Suppressor macrophage (primary cell): Measurements from ENCODE around the gene DFFA.
A peak's percentile ranks its signal among the peaks of the same experiment; 100 is the strongest.

ENCODE experiments used
- DNase-seq, 4 experiments: peaks; one replicate each; pipeline ENCODE4 v3.0.0-alpha.2; 2020 to 2022
- total RNA-seq, 17 experiments: gene quantifications; one replicate each; lab custom pipeline; 2026; ENCODE audit warnings: mixed read lengths in 6 of 17, inconsistent platforms in 3 of 17; lab: John Stamatoyannopoulos, UW

Gene DFFA, protein sequence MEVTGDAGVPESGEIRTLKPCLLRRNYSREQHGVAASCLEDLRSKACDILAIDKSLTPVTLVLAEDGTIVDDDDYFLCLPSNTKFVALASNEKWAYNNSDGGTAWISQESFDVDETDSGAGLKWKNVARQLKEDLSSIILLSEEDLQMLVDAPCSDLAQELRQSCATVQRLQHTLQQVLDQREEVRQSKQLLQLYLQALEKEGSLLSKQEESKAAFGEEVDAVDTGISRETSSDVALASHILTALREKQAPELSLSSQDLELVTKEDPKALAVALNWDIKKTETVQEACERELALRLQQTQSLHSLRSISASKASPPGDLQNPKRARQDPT
- total RNA-seq, result 13.5 to 55.6 (median 43.4) reads per million in 17 experiments

DNA sequence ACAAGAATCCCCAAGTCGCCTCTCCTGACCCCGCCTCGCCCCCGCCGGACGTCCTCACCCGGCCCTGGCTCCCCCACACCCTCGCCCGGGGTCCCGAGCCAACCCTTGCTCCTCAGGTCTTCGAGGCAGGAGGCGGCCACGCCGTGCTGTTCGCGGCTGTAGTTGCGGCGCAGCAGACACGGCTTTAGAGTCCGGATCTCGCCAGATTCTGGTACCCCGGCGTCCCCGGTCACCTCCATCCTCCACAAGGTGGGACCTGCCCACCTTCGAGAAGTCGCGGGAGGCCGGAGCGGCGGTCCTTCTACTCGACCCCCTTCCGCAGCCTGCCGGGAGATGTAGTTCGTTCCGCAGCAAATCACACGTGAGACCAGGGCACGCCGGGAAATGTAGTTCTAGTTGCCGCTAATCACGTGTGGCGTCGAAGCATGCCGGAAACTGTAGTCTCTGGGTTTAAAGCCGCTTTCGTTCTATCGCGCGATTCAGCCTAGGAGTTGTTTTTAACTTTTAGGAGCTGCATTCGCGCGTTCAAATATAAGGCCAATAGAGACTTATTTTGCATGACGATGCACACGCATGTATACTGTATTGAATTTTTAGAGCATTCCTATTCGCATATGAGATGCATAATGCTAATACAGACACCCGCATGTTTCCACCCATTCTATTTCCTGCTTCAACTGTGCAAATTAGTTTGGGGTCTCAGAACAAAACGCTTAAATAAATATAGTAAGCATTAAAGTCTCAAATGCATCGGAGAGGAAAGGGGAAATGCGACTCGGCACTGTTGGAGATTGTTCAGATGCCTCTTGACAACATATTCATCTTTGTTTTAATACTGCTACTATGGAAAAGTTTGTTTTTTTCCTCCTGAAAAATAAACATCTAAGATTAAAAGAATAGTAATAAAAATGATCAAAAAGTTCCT, at the start of gene DFFA:
Gene DFFA, minus strand, starts transcription at position 310 of the 925 bp plus-strand sequence. Its CDS starts 71 bp downstream, at position 239.
- peak; percentile 95 to 97 (median 96) for DNase-seq

DNA sequence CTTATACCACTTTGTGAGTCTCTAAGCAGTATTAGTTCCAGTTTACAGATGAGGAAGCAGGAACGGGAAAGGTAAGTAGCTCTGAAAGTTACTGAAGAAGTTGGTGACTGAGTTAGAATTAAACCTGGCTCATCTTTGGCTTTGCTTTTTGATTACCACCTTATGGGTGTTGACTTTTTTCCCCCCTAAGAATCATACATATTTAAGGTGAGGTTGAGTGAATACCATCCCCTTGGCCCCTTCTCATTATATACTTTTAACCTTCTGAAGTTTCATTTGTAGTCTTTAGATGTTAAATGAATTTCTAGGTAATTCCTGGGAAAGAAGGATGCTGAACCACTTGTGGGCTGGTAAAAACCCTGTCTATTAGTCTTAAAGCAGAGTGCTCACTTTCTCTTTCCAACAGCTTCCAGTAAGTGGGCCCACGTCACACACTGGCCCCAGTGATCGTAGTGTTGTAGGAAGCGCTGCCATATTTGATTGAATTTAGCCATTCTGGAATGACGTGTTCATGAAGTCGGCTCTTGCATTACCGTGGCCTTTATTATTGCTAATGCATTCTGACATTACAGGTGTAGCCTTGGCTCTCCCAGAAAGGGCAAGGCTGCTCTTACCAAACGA, 49.3 kb upstream of the DFFA start:
- no peak for DNase-seq

DNA sequence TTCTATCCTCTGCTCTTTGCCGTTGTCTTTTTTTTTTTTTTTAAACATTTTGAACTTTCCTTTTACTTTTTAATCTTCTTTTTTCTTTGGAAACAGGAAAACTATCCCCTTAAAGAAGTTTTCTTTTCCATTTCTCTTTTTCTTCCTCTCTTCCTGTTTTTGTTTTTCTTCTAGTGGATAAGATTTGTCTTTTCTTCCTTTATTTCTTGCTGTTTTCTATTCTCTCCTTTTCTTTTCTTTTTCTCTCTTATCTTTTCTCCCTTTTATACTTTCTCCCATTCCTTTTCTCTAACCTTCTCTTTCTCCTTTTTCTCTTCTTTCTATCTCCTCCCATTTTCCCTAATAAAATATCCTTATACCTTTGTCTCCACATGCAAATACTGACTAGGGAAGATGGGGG, 48.6 kb upstream of the DFFA start:
- no peak for DNase-seq

DNA sequence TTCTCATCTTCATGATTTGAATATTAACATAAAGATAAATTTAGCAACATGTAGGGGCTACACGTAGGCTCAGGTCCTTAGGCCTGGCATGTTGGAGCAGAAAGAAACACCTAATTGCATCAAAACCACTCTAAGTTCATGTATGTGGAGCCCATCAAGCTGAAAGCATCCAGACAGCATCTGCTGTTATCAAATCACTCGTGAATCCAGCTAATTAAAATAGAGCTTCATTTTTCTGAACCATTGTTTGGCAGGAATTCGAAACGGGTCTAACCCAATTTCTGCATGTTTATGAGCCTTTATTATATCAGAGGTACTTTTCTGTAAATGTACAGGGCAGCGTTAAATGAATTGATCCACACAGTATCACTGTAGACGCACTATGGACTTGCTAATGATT, 48.2 kb upstream of the DFFA start:
- DNase-seq, result no peak

DNA sequence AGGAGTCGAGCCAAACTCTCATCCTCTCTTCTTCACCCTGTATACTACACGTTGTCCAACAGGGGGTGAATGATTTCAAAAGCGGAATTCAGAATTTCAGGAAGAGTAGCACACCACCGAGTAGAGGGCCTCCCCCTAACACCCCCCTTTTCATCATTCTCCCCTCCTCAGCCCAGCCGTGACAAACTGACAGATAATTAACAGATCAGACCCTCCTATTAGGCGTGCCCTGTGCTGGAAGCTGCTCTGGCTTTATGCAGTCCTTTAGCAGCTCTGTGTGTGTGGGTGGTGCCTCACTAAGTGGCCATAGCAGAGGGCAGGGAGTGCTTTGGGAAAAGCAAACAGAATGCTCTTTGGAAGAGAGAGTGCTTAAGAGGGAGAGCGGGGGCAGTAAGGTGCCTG, 46.7 kb upstream of the DFFA start:
- no peak for DNase-seq

DNA sequence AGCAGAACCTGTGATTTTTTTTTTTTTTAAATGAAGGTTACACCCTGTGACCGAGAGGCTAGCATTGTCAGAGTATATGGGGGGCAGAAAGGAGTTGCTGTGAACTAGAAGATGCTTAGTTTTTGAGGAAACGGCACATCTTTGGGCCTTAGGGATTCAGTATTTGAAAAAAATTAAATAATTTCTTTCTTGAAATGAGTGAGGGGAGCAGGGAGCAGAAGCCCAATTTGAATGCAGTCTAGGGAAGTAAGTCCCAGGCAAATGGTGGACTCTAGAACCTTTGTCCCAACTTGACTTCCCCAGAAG, 45.3 kb upstream of the DFFA start:
- DNase-seq, result peak in 1 of 4 experiments; percentile 42

DNA sequence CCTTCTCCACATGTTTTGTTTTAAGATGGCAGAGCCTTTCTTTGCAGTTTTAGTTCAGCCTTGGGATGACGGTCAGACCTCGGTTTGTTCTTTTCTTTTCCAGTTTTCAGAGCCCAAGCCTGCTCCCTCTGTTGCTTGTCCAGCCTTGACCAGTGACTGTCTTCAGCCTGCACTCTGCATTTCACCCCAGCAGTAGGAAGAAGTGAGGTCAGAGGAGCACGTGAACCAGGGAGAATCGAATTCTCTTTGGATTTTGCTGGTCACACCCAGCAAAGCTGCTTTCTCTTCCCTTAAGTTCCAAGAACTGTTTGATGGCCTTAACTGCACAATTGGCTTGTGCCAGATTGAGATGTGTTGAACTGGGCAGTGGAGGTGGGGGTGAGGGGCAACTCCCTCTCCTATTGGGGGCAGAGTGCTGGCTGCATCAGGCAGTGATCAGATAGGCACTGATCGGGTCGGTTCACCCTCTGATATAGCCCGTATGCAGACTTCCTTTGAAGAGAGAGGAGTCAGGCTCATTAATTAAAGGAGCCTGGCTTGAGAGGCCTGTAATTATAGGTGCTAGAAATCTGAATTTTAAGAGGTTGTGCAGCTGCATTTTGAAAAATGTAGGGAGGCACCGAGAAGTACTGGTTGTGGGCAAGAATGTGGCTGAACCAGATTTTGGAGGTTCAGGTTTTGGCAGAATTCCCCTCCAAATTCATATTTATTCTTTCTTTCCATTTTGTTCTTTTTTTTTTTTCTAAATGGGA, 44.8 kb upstream of the DFFA start:
- DNase-seq, result peak in 3 of 4 experiments; percentile 28 to 44 (median 28)

DNA sequence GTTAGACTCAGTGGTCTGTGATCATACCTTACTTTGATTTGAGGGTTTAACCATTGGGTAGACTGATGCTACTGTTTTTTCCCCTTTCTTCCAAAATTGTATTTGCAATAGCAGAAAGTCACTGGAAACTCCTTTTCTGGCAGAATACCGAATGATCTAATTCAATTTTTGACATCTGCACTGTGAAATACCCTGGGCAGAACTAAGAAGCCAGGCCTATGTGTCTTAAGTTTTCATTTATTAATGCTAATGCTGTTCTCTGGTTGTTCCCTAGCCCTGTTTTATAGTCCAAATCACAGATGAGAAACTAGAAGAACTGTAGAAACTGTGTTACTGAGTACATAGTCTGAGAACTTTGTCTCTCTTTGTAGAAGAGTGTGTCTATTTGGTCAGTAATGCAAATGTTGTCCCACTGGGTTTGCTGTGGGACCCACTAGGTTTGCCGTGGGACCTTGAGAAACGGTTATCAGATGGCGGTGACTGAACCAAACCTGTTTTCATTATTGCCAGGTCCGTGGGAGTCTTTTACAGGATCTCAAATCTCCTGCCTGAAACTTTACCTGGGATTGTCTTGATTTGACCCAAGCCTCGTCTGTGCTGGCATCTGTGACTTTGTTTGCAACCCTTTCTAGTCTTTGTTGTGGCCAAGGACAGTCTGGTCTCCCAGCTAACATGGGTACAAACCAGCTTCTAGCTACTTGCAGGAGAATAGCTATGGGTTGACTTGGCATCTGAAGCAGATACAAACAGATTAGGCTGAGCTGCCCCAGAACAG, 43.8 kb upstream of the DFFA start:
- DNase-seq, result peak in 3 of 4 experiments; percentile 15 to 45 (median 39)

DNA sequence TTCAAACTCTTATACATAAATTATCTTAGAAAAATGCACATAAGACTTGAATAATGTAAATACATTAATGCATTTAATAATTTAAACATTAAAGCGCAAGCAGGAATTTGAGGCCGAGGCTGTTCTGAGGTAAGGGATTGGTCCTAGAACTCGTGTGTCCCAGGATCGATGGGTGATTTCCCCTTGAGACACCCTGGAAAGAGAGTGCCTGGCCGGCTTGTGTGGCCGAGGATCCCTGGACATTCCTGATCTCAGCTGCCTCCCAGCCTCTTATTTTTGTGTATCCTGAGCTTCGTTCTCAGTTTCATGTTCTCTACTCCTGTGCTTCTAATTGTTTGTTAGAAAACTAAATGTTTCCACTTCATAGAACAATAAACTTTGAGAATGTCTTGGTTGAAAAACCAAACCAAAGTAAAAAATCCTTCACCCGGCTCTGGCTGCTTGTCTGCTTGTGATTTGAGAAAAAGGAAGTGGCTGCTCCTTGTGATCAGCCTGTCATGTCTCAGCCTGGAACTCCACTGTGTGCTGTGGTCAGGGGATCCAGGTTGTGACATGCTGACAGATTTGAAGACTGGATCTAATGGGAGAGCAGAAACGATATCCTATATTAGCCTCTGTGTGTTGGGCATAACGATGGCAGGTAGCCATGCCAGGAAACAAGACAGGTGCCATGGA, 43.1 kb upstream of the DFFA start:
- peak; percentile 79 to 92 (median 88) for DNase-seq

DNA sequence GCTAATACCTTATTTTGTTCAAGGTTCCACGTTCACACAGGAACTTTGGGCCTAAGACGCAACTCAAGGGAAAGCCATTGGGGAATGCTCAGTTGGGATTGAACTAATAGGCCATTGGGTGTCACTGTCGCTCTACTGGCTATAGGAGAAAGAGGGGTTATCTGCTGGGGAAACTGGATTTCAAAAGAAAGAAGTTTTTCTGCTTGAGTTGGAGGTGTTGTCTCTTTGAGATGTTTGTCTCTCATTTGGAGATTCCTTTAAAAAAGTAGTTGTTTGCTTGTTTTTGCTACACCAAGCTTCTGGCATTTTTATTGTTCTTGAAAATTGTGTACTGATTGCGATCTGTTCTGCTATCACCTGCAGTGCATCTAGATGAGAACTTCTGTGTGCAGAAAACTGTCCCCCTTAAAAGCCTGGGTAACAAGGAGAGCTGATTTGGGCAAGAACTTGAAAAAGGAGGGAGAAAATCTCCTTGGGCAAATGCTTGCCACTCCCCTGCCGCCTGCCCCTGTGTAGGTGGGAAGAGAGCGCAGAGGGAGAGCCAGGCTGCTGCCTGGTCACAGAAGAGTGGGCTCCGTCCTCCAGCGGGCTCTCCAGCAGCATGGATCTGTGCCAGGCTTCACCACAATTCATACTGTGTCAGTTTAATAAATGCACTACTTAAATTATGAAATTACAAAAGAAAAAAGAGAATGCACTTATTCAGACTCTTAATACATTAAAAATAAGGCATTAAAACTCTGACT, 42.3 kb upstream of the DFFA start:
- peak; percentile 37 to 72 (median 60) for DNase-seq

DNA sequence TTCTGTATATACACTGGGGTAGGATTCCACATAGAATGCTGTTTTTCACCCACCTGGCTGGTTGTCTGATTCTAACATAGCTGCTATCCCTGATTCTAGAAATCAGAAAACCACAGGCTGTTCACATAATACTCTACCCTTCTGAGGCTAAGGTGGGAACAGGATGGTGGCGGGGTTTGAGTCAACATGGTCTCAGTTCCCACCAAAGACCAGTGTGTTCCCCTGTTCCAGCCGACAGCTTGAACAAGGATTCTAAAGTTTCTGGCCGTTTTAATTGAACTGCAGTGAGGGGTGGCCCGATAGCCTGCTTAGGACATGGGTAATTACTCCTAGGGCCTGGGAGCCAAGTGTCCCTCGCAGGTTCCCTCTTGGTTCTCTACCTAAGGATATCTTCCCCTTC, 40.9 kb upstream of the DFFA start:
- no peak for DNase-seq

DNA sequence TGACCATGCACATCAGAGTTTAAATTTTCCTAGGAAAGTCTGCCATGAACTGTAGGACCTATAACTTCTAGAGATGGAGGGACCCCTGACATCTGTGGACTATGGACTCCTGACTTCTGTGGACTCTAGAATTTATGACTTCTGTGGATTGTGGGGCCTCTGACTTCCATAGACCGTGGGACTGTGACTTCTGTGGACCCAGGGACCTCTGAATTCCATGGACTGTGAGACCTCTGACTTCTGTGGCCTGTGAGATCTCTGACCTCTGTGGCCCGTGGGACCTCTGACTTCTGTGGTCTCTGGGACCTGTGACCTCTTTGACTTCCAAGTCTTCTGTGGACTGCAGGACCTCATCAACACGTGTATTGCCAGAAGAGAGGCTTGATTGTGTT, 39.2 kb upstream of the DFFA start:
- no peak for DNase-seq

DNA sequence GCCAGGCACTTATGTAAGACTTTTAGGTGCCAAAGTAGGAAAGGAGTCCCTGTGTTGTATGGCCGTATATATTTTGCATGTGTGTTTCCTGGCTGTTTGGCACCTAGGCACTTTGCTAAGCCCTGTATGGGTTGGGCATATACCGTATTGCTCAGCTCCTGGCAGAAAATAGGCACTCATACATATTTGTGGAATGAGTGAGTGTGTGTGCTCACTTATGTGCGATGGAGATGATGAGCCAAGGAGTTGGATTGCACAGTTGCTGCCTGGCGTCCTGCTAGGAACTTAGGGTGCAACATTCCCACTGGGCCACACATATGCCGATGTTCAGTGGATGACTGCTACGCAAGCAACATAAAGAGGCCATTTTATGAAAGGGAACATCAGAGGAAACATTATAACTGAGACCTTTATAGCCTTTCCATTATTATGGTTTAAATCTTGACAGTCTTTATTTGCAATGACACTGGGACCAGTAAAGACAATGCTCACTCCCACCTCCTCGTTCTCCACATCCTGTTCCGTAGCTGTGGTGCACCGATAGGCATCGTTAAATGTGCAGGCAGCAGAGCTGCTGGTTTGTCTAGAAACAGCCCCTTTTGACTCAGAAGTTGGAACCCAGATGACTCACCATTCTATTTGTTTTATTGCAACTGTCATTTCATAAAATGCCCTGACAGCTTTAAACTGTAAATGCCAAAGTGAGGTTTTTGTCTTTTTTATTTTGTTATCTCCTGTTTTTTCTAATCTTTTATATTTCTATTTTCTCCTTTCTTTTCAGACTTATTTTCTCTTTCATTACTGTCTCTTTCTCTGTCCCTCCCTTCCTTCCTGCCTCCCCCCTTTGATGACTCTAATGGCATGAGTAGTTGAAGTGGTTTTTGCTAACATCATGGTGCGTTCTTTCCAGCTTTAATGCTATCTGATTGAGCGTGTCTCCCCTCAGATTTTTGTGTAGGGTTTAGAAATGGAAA, 38.5 kb upstream of the DFFA start:
- DNase-seq, result peak; percentile 51 to 79 (median 70)

DNA sequence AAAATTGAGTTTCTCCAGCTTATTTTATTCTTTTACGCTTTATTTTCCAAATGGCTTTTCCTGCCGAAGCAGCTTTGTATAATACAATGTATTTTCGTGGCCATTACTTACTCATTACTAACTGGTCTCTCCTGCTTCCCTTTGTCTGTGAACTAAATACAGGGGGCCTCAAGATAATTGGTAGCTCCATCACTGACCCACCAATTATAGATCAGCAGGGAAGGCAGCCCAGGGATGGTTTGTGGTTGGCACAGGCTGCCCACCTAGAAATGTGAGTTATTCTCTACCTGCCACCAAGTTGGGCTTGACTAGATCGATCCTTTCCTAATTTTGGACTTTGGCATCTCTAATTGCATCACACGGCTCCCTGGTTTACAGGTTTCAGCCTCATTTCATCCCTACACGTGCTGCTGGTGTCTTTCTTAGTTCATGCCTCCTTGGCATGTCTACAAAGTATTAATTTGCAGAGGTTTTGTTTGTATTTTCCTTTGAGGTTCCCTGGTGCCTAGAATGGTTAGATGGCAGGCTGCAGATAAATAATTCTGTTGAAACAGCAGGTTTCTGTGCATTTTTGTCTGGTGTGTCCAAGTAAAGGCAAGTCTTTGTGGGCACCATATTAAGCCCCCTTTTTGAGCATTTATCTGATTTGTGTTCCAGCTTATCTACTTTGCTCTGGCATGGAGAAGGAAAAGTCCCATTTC, 37.6 kb upstream of the DFFA start:
- no peak for DNase-seq

DNA sequence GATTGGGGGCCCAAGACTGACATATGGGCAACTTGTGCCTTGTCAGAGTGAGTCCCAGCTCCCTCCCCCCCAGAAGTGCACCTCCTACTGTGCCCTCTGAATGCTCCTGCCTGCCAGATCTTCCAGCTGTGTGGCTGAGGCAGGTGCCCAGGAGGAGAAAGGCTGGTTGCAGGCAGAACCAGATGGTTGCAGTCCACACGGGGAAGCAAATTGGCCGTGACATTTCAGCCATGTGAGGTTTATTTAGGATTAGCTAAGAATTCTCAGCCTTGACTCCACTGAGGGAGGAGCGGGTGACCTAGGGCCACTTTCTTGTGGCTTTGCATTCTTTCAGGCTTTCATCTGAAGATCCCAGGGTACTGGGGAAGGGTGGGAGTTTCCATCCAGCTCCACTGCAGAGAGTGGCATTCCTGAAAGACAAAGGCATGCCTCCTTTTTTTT, 36.2 kb upstream of the DFFA start:
- no peak for DNase-seq

DNA sequence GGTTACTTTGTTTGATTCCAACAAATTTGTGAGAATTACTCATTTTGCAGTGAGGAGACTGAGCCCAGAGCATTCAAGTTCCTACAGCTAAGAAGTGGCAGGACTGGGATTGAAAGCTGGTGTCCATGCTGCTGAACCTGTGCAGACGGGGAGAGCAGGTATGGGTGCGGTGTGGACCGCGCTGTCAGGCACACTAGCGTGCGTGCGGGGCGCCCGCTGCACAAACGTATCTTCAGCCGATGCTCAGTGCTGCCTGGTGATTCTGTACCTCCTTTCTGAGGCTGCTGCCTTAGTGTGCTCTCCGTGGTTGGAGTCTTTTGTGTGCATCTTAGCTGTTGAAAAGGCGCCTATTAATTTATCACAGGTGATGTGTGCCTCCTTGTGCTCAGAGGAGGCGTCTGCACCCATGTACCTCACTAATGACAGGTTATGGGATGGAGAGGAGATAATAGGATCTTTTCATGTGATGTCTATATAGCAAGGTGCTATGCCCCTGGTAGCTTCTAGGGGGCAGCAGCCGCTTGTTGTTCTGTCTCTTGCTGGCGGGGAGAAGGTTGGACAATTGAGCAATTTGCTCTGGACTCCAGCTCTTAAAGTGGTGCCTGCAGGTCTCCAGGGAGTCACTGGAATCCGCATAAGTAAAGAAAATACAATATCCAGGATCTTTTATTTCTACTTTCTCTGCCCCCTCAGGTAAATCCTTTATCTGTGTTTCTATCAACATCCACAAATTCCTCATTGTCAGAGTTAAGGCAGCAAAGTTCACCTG, 35.0 kb upstream of the DFFA start:
- peak; percentile 58 to 76 (median 72) for DNase-seq

DNA sequence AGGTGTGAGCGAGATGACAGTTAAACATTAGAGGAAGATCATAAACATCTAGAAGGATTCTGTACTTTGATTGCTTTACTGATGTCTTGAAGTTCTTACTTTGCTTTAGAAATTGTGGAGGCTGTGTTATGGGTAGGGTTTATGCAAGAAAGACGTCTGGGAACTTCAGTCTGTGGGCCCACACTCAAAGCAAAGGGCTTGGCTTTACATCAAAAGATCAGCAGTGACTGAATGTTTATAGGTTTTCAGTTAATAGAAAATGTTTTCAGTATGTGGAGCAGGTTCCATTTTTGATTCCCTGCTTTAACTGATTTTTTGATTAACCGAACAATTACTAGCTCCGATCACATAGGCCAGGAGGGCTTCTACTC, 34.3 kb upstream of the DFFA start:
- no peak for DNase-seq
